ENCODE results near the gene SMARCA1.

Gene SMARCA1

DNA sequence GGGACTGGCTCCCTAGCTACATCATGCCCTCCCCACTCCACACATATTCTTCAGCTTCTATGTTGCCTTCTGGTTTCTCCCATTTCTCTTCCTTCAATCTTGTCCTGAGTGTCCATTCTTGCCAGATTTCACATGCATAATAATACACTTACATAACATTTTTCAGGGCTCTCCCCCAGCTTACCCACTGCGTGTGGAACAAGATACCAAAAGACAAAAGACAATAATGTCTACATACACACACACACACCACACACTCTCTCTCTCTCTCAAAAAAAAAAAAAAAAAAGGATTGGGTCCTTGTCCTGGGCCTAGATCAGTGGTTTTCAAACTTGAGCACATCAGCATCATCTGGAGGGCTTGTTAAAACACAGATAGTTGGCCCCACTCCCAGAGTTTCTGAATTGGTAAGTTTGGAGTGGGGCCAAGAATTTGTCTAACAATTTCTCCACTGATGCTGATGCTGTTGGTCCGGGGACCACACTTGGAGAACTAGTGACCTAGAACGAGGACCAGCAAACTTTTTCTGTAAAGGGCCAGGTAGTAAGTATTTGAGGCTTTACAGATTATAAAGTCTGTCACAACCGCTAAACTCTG lies 6.5 kb upstream of the SMARCA1 start:
- DNase-seq (ENCODE audit: low read depth in 2 of 2), result no peak

DNA sequence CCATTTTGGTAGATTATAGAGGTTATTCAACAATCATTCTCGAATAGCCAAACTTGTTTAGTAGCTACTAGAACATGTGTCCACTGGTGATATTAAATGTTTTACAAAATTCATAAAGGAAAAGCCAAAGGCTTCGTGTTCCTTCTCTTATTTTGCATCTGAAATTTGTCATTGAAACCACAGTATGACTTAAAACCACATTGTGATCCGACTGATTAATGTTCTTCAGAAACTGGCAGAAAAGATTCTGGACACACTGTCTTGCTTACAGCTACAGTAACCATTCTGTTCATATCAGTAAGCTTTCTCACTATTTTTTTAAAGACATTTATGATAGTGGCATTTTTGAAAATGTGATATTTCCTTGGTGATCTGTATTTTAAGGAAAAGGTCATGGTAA lies 2.6 kb upstream of the SMARCA1 start:
- DNase-seq (ENCODE audit: low read depth in 2 of 2), result no peak

DNA sequence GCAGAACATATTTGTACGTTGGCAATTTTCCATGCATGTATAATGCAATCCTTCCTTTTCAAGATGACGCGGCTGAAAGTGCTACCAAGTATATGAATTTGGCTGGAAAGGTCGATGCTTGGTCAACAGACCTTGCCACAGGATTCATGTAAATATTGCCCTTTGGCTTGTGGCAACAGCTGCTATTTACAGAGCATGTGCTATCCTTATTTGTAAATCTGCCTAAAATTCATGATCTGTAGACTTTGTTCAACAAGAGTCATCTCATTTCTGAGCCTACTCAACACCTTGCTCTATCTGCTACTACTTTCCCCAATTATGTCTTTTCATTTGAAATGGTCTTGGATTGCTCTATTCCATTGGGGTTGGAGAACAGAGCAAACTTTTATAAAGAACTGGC lies 1.9 kb upstream of the SMARCA1 start:
- DNase-seq (ENCODE audit: low read depth in 2 of 2), result no peak

DNA sequence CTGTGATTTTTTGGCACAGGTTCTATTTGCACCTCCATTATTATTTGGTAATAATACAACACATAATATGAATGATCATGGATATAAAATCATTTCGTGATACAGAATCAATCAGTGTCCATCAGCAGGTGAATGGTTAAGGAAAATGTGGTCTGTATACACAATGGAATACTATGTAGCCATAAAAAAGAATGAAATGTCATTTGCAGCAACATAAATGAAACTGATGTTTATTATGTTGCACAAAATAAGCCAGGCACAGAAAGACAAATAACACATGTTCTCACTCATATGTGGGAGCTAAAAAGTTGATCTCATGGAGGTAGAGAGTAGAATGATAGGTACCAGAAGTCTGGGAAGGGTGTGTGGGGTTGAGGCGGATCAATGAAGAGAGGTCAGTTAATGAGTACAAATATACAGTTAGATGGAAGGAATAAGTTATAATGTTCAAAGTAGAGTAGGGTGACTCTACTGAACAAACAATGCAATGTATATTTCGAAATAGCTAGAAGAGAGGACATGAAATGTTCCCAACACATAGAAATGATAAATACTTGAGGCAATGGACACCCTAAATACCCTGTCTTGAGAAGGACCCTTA lies 1.1 kb upstream of the SMARCA1 start:
- no peak for DNase-seq (ENCODE audit: low read depth in 2 of 2)

DNA sequence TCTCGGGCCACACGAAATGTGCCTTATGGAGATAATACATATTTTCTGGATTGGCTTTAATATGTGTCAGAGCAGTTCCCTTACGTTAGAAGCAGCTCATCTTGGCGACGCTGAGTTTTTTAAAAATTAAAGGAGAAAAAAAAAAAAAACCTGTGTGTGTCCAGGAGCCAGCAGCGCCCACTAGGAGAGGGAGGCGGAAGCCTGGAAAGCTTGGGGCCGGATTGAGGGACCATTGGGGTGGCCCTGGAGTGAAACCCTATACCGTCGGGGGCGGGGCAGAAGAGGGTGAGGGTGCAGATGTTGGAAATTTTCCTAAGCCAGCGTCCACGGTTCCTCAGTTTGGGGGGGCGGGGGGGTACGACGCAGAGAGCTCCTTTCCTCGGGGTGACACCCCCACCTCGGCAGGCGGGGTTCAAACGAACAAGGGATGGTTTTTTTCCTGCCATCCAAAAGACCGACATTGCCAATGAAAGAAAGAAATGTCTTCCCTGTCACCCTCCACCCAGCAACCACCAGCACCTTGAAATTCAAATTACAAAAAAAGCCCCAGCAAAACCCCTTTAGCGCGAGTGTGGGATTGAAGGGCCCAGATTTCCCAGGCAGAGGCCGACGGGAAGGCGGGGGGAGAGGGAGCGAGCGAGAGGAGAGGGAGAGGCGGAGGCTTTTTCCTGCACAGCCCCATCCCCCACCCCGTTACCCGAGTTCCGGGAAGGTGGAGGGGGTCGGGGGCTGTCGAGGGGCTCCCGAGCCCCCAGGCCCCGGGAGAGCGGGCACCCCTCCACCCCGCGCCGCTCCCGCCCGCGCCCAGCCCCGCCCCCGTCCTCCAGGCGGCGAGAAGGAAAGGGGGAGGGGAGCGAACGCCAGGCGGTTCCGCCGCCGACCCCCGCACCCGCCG lies 859 bp downstream of the SMARCA1 start:
- no peak for DNase-seq (ENCODE audit: low read depth in 2 of 2)

DNA sequence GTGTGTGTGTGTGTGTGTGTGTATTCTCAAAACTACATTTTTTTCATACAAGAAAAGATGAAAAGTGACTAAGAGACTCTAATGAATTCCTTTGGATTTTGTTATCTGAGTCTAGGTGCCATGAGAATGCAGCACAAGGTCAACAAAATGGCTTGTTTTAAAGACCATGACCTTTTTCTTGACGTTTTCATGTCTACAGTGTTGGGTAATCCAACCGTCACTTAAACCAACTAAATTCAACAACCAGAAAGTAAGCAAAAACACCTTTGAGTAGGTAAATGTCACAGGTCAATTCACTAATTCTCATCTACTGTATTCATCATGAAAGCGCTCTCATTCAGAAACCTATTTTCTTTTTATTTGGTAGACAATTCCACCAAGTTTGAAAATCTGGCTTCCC lies 3.1 kb downstream of the SMARCA1 start:
- no peak for DNase-seq (ENCODE audit: low read depth in 2 of 2)

DNA sequence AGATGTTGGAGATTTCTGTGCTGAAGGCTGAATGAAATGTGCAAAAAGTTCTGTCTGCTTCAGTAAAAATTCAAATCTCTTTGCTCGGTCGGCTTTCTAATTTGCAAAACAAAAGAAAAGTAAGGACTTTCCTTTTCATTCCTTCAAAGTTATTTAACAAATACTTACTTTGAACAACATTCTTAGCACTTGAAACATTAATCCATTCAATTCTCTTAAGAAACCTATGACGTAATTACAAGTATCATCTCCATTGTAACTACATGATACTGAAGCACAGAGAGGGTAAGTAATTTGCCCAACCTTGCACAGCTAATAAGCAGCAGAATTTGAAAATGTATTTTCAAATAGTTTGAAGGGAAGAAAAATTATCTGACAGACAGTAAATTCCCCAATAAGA lies 6.9 kb downstream of the SMARCA1 start:
- no peak for DNase-seq (ENCODE audit: low read depth in 2 of 2)

DNA sequence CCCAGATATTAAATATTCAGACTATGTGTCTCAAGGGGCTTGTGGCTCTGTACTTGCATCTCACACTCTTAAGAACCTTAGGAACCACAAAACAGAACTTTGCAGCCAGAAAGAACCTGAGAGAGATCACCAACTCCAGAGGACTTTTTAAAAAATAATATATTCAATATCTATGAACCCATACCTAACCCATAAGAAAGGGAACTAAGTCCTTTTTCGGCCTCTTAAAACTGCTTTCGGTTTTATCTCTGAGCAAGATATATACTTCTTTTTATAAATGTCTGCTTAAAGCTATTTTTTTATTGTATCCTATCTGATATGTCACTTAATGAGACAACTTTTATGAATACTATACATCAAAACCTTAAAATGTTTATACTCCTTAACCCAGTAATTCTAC lies 10.9 kb downstream of the SMARCA1 start:
- DNase-seq (ENCODE audit: low read depth in 2 of 2), result no peak

DNA sequence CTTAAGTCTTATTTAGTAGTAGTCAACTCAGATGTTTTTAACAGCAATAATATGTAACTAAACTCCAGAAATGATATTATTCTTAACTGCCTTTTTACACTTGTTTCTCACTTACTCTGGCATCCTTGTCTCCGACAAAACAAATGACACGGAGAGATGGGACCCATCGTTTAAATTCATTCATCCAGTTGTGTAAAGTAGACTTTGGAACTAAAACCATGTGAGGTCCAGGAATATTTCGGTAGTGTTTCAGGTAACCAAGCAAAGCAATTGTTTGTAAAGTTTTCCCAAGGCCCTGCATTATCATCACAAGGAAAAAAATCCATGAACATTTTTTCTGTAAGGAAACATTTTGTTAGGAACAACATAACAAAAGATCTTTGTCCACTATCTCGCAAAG lies 11.6 kb downstream of the SMARCA1 start:
- no peak for DNase-seq (ENCODE audit: low read depth in 2 of 2)

DNA sequence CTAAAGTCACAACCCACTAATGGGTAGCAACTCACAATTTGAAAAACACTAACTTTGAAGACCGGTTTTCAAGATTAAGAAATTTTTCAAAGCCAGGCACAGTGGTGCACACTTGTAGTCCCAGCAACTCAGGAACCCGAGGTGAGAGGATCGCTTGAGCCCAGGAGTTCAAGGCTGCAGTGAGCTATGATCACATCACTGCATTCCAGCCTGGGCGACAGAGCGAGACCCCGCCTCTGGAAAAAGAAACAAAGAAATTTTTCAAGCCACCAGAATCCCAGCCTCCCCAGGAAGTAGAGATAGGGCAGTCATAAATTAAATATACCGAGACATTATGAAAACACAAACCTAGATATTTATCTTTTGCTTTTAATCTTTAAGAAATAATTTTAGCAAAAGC lies 13.0 kb downstream of the SMARCA1 start:
- DNase-seq (ENCODE audit: low read depth in 2 of 2), result no peak

DNA sequence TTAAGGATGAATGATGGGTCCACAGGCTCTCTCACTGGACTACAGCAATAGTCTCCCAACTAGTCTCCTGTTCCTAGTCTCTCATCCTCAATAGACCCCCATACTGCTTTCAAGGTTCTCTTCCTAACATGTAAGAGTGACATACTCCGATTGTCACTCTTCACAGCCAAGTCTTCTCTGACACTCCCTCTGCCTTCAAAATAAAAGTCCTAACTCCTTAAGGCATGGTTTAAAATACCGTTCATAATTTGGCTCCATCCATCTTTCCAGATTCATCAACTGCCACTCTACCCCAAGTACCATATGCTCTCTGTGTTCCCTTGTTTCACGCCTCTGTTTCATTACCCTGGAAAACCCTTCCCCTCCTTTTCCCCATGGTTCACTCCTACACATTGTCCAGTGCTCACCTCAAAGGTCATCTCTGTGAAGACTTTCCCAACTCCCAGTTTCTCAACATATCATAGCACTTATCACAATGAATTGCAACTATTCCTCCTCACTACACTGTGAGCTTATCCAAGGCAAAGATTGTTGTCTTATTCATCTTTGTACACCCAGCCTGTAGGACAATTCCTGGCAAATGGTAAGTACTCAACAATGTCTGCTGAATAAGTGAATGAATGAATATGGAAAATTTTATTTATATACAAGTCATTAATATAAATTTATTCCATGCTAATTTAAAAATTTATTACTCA lies 26.0 kb downstream of the SMARCA1 start:
- no peak for DNase-seq (ENCODE audit: low read depth in 2 of 2)

DNA sequence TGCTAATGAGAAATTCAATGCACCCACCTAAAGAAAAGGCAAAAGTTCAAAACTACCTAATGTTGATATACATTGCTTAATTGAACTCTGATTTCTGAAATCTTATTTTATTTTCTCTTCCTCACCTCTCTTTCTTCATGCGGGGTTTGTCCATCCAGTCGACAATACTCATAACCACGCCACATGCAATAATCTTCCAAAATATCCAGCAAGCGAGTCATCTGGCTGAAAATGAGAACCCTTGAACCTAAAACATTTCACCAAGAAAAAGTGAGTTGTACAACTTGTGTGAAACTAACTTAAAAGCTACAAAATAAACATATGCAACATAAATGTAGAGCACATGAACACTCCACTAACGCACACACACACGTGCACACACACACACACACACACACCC lies 26.7 kb downstream of the SMARCA1 start:
- no peak for DNase-seq (ENCODE audit: low read depth in 2 of 2)

DNA sequence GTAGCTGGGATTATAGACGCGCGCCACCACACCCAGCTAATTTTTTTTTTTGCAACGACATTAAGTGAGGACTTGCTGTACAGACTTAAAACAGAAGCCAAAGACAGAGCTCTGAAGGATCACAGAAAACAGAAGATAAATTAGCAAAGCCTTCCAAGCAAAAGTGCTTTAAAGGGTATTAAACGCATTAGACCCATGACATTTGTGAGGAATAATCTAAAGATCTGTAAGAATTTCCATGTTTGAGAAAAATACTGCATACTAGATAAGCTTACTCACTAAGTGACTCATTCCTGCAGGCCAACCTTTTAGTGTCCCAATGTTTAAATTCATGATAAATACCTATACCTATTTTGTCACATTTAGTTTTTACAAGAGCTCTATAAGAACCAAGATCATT lies 27.4 kb downstream of the SMARCA1 start:
- DNase-seq (ENCODE audit: low read depth in 2 of 2), result no peak

DNA sequence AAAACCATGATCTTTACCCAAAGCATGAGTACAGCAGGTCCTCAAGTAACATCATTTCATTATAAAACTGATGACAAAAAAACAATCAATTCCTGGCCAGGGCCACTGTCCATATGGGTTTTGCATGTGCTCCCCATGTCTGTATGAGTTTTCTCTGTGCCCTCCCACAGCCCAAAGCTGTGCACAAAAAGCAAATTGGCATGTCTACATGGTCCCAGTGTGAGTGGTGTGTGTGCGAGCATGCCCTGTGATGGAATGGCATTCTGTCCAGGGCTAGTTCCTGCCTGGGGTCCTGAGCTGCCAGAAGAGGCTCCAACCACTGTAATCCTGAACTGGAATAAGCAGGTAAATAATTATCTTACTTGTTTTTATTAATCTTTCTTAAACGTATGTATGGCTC lies 28.4 kb downstream of the SMARCA1 start:
- no peak for DNase-seq (ENCODE audit: low read depth in 2 of 2)

DNA sequence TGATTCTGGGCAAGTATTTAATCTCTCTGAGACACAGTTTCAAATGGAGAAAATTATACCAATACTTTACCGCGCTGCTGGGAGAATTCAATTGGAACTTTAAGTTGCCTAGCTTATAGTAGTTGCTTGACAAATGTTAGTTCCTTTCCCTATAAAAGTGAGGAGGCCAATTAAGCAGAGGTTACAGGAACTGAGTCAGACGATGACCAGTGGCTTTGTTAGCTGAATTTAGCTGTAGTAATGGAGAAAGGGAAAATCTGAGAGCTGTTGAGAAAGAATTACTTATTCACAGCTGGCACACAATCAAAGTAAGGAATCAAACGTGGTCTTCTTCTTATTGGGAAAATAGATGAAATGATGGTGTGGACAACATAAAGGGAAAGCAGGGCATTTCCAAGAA lies 29.6 kb downstream of the SMARCA1 start:
- no peak for DNase-seq (ENCODE audit: low read depth in 2 of 2)

DNA sequence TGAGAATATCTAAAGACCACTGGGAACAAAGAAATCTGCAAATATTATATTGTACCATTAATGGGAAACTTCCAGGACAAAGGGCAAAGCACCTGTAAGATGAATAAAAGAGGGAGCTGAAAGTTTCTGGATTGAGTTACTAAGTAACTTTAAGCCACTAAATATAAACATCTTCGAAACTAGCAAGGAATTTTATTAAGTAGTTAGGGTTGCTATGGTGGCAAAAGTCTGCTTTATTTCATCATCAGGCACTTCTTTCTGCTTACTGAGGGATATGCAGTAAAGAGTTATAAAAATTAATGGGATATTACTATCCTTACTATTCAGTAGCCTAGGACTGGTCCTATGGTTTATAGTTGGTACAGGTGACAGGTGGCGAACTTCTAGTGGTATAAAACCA lies 33.0 kb downstream of the SMARCA1 start:
- no peak for DNase-seq (ENCODE audit: low read depth in 2 of 2)

DNA sequence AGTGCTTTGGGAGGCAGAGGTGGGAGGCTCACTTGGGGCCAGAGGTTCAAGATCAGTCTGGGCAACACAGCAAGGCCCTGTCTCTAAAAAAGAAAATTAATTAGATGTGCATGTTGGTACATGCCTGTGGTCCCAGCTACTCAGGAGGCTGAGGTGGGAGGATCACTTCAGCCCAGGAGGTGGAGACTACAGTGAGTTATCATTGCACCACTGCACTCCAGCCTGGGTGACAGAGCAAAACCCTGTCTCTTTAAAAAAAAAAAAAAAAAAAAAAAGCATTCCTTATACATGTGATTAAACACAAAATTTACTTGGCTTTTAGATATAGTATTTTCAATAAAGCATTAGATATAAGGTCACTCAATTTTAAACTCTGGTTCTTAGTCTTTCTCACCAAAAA lies 34.9 kb downstream of the SMARCA1 start:
- DNase-seq (ENCODE audit: low read depth in 2 of 2), result no peak

DNA sequence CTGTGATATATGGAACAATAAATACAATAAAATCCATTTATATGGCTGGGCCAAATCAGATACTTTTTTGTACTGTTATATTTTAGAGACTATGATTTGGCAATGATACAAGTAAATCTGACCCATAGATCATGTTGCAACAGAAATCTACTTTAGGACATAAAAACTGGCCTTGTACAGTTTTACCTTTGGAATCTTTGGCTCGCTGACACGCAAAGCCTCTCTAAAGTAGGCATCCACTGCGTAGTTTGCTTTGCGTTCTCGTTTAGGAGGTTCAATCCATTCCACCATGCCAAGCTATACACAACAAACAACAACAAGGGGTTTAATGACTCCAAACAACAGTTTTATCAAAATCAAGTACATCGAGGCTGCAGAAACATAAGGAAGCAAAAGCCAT lies 42.4 kb downstream of the SMARCA1 start:
- DNase-seq (ENCODE audit: low read depth in 2 of 2), result no peak

DNA sequence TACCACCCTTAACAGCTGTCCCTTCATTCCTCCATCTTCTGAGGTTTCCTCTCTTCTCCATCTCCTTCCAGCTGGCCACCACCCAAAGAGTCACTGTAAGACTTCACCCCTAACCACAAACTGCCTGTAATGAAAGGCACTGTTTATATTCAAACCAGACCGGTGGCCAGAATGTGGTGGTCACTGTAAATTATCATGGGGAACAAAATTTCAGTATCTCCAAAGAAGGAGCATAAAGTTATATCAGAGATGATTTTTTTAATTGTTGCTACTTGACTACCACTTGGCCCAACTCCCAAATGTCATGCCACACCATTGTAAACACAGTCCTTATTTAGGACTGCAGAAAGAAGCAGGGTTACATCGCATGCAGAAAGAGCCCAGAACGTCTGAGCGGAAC lies 44.8 kb downstream of the SMARCA1 start:
- DNase-seq (ENCODE audit: low read depth in 2 of 2), result no peak

DNA sequence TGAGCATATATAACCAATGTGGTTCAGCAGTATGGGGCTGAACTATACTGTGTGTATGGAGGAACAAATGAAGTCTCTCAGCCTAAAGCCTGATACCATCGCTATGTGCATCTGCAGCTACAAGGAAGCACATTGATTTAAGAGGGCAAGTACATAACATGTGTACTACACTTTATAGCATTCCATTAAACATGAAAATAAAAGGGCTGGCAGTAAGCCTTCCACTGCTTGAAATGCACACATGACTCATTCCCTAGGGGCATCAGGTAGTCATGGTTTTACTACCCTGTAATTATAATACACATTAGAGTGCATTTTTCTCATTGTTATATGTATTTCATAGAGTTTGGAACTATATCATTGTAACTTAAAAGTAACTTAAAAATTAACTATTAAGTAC lies 51.2 kb downstream of the SMARCA1 start:
- no peak for DNase-seq (ENCODE audit: low read depth in 2 of 2)

DNA sequence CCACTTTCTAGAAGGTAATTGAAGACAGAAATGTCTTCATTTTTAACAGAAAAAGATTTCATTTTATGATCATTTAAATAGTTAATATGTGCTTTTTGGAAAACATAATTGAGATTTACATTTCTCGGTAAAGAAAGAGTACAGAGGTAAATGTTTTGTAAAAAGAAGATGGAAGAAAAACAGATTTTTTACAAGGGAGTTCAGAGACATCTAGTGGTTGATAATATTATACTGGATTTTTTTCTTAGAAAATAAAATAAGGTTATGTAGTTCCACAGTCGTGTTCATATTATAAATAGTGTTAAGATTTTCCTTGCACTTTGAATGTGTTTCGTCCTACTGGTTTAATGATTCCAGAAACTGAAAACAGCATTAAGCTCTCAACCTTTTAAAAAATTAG lies 60.6 kb downstream of the SMARCA1 start:
- no peak for DNase-seq (ENCODE audit: low read depth in 2 of 2)

DNA sequence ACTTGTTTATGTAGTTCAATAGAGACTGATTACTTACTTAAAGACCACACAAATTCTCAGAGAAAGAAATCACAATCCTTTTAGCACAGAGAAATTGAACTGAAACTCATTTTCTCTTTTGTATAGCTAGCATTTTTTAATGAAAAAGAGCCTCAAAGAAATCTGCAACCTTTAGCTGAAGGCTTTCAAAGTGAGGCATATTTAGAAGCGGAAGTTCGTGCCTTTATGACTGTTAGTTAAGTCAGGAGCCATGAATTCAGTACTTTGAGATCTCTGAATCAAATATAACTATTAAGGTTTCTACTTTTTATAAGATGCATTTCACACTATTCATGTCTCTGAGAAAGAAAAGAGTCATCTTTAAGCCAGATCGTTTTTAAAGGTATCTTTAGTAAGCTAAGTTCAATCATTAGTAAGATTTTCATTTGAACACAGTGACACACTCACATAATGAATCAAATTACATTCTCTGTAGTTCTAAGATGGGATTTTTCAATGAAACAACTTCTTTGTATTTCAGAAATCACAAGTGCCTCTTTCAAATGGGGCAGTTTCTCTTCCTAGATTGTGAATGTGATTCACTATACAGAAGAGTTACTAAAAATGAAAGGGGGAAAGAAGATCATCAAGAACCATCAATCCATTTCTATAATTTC lies 61.4 kb downstream of the SMARCA1 start:
- DNase-seq (ENCODE audit: low read depth in 2 of 2), result no peak

All from stimulated activated CD8-positive, alpha-beta memory T cell treated with anti-CD3 and anti-CD28 coated beads, Interleukin-15, amount 100 ng/mL, for 4 hours (primary cell).